Measurements from ENCODE around the gene CYGB.
A peak's percentile ranks its signal among the peaks of the same experiment; 100 is the strongest.
"Not testable (repeated sequence)": the region's sequence is repeated elsewhere in the genome, so short reads cannot be mapped to it uniquely, and the experiment has no call there.

The CYGB gene

DNA sequence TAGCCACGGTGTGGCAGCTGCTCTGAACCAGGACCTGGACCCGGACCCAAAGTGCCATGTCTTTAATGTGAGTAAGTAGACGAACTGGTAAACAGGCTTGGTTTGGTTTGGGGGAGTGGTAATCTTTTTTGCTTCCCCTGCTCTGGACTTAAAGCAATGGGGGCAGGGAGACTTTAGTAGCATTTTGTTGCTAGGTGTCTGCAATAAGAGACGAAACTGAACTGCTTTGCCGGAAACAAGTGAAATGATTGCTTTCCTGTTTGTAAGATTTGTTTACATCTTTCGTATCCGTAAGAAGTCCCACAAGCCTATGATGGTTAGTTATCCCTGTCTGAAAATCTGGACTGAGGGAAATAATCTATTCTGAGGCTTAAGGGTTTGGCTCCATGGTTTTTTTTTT is 23.8 kb upstream of the CYGB start:
- H3K27me3 Mint-ChIP-seq, result no peaks in the 10 kb centered on the region
- no peaks in the 10 kb centered on the region for H3K9me3 Mint-ChIP-seq
- peaks cover 92% of the 10 kb centered on the region for H3K36me3 Mint-ChIP-seq (ENCODE audit: low read depth)
- peak overlapping the region; percentile 88 for H3K27ac Mint-ChIP-seq
- no peak for DNase-seq
- peak overlapping the region; percentile 99 for H3K4me3 Mint-ChIP-seq
- peaks cover 75% of the 10 kb centered on the region for H3K4me1 Mint-ChIP-seq (ENCODE audit: low read depth)

DNA sequence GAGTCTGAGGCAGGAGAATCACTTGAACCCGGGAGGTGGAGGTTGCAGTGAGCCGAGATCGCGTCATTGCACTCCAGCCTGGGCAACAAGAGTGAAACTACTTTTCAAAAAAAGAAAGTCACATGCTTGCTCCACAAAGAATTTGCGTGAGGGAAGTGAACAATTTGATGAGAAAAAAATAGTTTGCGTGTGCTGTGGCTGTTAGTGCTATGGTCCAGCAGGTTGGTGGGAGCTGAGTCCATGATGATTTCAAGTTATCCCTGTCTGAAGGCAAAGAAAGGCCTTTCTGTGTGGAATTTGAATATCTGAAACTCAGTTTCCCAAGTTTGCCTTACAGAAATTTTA is 23.3 kb upstream of the CYGB start:
- Mint-ChIP-seq H3K4me1 (ENCODE audit: low read depth) (peaks cover 71% of the 10 kb centered on the region), H3K36me3 (ENCODE audit: low read depth) (peaks cover 87% of the 10 kb centered on the region), H3K4me3 (peak overlapping the region; percentile 99), H3K27ac (peak overlapping the region; percentile 88), H3K27me3 (no peaks in the 10 kb centered on the region), H3K9me3 (no peaks in the 10 kb centered on the region)
- DNase-seq, result no peak

DNA sequence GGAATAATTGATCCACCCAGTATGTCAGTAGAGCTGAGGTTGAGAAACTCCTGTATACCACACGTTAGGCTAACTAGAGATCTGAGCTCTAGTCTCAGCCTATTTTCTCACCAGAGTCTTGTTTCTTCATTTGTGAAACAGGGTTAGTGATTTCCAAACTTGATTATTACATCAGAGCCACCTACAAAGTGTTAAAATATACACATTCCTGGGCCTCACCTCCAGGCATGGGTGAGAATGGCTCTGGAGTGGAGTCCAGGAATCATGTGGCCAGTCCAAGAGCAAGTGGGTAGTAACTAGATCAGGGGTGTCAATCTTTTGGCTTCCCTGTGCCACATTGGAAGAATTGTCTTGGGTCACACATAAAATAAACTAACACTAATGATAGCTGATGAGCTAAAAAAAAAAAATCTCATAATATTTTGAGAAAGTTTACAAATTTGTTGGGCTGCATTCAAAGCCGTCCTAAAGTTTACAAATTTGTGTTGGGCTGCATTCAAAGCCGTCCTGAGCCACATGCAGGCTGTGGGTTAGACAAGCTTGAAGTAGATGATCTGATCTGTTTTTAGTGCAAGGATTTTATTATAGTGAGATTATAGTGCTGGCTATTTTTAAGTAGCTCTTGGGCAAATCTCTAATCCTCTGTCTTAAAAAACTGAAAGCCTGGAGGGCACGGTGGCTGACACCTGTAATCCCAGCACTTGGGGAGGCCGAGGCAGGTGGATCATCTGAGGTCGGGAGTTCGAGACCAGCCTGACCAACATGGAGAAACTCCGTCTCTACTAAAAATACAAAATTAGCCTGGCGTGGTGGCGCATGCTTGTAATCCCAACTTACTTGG is 22.7 kb upstream of the CYGB start:
- Mint-ChIP-seq H3K9me3 (no peaks in the 10 kb centered on the region), H3K36me3 (ENCODE audit: low read depth) (peaks cover 83% of the 10 kb centered on the region), H3K4me1 (ENCODE audit: low read depth) (peaks cover 69% of the 10 kb centered on the region), H3K27ac (peak overlapping the region; percentile 88), H3K27me3 (no peaks in the 10 kb centered on the region), H3K4me3 (peak overlapping the region; percentile 99)
- DNase-seq, result no peak

DNA sequence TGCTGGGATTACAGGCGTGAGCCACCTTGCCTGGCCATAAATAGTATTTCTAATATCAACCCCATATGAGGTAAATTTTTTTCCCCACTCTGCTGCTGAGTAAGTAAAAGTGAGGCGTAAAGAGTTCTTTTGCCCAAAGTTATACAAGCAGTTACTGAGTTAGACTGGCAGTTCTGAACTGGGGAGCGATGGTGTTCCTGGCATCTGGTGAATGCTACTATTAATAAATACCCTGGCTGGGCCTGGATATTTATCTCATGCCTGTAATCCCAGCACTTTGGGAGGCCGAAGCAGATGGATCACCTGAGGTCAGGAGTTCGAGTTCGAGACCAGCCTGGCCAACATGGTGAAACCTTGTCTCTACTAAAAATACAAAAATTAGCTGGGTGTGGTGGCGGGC is 22.0 kb upstream of the CYGB start:
- H3K27me3 Mint-ChIP-seq, DNase-seq, H3K9me3 Mint-ChIP-seq: not testable (repeated sequence)
- Mint-ChIP-seq H3K27ac (peak overlapping the region; percentile 100), H3K36me3 (ENCODE audit: low read depth) (peaks cover 75% of the 10 kb centered on the region), H3K4me1 (ENCODE audit: low read depth) (peaks cover 61% of the 10 kb centered on the region), H3K4me3 (peak overlapping the region; percentile 99)

DNA sequence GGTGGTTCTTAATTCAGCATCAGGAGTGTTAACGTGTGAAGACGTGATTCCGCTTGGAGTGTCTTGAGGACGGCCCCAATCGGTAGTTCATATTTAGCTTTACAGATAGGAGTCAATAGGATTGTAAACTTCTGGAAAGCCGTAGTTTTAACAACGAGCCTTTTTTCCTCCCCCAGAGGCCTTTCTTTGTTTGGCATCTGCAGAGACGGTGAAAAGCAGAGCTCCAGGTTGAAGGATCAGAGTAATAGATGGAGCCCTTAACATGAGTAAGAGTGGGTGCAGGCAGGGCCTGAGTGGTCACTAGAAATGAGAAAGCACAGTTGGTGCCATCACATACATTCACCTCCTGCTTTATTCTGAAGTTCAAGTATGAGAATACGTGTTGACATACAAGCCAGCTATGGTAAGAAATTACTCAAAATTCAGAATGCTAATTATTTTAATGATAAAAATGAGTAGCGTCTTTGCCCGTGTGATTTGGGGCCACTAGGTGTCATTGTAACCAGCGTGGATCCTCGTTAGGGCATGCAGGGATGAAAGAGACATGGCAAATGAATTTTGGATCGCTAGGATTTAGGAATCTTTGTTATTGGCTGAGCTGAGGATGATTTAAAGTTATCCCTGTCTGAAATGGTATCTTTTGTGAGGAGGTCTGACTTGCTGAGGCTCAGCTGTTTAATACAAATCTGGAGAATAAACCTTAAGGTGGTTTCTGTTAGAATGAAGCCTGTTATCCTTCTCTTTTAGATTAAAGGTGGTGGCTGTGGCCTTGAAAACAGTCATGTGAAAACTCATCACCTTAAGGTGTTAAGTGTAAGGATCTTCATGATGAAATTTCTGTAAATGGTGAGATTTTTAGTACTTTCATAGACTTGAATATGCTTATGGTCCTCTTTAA is 20.9 kb upstream of the CYGB start:
- Mint-ChIP-seq H3K4me1 (ENCODE audit: low read depth) (peaks cover 59% of the 10 kb centered on the region), H3K27ac (peak overlapping the region; percentile 100), H3K9me3 (no peaks in the 10 kb centered on the region), H3K27me3 (no peaks in the 10 kb centered on the region), H3K4me3 (peak overlapping the region; percentile 99), H3K36me3 (ENCODE audit: low read depth) (peaks cover 68% of the 10 kb centered on the region)
- no peak for DNase-seq

DNA sequence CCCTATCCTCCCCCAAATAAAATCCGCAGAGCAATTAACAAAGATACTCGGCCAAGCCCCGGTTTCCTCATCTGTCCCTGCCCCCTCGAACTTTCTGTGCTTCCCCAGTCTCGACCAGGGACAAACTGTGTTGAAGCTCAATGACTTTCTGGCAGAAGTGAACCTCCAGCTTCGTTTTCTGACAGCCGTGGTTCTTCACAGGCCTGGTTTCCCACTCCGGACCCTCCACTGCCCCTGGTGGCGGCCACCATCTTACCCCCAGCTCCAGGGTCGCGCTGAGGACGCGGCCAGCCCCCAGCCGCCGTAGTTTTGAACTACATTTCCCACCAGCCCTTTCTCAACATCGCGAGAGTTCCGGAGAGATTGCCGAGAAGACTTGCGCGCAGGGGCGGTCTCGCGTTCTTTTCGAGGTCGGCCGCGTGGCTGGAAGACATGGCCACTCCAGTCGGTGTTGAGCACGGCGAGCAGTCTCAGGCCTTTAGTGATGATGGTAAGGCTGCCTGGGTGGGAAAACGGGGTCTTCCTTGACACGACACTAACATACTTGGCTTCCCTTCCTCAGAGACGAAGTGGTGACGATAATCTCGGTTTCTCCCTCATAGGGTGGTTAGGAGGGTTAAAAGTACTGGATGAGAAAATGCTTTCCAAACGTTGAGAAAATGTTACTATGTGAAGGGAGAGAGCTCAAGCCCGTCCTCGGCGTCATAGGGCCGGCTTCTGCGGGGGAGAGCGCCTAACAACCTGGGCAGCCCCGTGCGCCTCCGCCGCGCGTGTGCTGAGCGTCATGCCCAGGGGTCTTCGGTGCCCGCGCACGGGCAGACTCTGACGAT is 20.1 kb upstream of the CYGB start:
- Mint-ChIP-seq H3K27ac (peak overlapping the region; percentile 100), H3K4me1 (ENCODE audit: low read depth) (peaks cover 50% of the 10 kb centered on the region), H3K9me3 (no peaks in the 10 kb centered on the region), H3K27me3 (no peaks in the 10 kb centered on the region), H3K36me3 (ENCODE audit: low read depth) (peaks cover 59% of the 10 kb centered on the region), H3K4me3 (peak overlapping the region; percentile 99)
- peak; percentile 93 for DNase-seq

DNA sequence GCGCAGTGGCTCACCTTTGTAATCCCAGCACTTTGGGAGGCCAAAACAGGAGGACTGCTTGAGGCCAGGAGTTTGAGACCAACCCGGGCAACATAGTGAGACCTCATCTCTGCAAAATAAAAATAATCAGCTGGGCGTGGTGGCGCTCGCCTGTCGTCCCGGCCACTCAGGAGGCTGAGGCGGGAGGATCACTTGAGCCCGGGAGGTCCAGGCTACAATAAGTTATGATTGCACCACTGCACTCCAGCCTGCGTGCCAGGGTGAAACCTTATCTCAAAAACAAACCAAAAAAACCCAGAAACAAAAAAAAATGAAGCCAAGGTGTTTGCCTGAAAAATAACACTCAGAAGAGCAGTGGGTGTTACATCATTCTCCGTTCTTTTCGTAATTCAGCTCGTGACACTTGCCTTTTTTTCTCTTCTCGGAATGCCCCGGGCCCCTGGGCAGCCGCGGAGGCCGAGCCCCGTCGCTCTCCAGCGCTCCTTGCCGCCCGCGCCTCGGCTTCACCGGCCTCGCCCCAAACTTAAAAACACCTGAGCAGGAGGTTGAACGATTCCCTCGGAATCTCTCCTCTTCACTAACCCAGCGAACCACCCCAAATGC is 19.4 kb upstream of the CYGB start:
- Mint-ChIP-seq H3K4me1 (ENCODE audit: low read depth) (peaks cover 46% of the 10 kb centered on the region), H3K27me3 (no peaks in the 10 kb centered on the region), H3K27ac (peak overlapping the region; percentile 100), H3K36me3 (ENCODE audit: low read depth) (peaks cover 53% of the 10 kb centered on the region), H3K9me3 (no peaks in the 10 kb centered on the region), H3K4me3 (peak overlapping the region; percentile 99)
- no peak for DNase-seq

DNA sequence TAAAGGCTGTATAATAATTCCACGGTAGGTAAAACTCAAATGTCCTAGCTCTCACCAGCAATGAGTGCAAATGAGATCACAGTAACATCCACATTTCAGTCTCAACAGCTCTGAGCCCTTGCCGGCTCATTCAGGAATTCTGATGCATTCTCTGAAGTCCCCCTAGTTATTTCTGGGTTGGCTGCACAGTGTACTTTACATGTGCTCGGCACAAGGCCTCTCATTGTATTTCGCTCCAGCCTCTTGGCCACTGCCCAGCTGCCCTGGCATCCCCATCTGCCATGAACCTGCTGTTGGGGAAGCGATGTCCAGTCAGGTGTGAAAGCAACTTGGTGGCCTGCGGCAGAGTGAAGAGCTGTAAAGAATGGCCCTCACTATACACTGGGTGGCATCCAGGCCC is 16.6 kb upstream of the CYGB start:
- Mint-ChIP-seq H3K4me3 (no peak overlapping the region), H3K4me1 (ENCODE audit: low read depth) (peaks cover 26% of the 10 kb centered on the region), H3K27me3 (no peaks in the 10 kb centered on the region), H3K36me3 (ENCODE audit: low read depth) (peaks cover 26% of the 10 kb centered on the region), H3K9me3 (no peaks in the 10 kb centered on the region), H3K27ac (no peak overlapping the region)
- DNase-seq, result no peak

DNA sequence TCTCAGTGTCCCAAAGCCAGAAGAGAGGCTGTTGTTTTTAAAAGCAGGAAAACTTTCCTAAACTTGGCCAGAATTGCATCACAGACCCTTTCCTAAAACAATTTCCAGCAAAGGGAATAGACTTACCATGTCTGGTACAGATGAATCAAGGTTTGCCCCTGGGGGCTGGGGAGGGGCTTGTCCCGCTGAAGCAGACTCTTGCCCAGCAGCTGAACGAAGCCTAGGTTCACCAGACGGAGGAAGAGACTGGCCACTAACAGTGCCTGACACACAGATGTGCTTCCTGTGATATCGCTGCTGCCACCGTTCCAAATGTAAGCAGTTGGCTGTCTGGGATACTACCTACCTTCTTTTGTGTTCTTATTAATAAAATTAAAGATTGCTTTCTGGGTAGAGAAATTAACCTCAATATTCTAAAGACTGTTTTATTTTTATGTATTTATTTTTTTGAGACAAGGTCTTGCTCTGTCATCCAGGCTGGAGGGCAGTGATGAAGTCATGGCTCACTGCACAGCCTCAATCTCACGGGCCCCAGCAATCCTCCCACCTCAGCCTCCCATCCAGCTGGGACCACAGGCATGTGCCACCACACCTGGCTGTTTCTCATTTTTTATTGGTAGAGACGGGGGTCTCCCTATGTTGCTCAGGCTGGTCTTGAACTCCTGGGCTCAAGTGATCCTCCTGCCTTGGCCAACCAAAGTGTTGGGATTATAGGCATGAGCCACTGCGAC is 15.8 kb upstream of the CYGB start:
- H3K27ac Mint-ChIP-seq, result no peak overlapping the region
- H3K9me3 Mint-ChIP-seq, result no peaks in the 10 kb centered on the region
- H3K36me3 Mint-ChIP-seq (ENCODE audit: low read depth), result peaks cover 18% of the 10 kb centered on the region
- H3K4me1 Mint-ChIP-seq (ENCODE audit: low read depth), result peaks cover 20% of the 10 kb centered on the region
- no peaks in the 10 kb centered on the region for H3K27me3 Mint-ChIP-seq
- no peak for DNase-seq
- no peak overlapping the region for H3K4me3 Mint-ChIP-seq

DNA sequence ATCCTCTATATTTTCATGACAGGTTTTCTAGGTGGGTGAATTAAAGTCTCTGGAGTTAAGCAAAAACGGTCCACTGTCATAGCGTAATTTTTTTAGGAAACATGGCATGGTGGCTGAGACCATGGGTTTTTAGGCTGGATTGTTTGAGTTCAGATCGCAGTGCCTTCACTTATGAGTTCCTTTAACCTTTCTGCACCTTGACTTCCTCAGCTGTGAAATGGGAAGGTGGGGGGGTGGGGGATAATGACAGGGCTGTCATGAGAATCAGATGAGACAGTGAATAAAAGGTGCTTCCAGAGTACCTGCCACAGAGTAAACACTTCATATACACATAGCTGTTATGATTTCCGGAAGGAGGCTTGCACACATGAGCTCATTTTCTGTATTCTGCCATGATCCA is 14.2 kb upstream of the CYGB start:
- Mint-ChIP-seq H3K27ac (no peak overlapping the region), H3K27me3 (no peaks in the 10 kb centered on the region), H3K9me3 (no peaks in the 10 kb centered on the region), H3K4me3 (no peak overlapping the region), H3K4me1 (ENCODE audit: low read depth) (peaks cover 12% of the 10 kb centered on the region), H3K36me3 (ENCODE audit: low read depth) (peaks cover 2% of the 10 kb centered on the region)
- DNase-seq, result no peak

DNA sequence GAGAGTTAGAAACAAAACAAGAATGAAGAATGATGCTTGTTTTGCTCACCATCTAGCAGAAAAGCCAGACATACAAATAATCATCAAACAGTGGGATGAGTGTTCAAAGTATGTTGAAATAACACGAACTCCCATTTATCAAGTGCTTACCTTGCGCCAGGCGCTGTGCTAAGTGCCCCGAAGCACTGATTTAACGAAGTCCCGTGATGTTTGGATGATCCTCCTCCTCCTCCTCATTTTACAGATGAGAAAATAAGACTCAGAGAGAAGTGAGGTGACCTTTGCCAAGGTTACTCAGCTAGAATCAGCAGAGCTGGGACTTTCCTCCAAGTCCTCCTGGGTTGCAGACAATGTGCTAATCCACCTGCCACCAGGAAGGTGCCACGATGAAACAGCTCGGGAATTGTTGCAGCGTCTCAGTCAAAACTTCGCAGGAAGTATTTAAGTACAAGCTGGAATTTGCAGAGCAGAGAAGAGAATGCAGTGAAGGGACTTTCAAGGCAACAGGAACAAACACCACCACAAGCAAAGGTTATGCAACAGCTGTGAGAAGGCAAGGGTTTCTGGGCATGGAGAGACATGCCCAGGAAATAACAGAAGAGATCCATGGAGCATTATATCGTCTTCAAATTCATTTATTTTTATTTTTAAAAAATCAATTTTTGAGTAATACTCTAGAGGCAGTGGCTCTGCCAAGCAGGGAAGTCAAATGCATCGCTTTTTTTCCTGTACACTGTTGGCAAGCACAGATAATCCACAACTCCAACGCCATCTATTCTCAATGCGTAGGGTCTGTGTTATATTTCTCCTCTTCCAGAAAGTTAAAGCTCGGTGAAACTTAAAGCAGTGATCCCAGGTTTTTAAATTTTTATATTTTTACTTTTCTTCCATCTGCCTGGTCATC is 13.5 kb upstream of the CYGB start:
- Mint-ChIP-seq H3K27me3 (no peaks in the 10 kb centered on the region), H3K4me1 (ENCODE audit: low read depth) (peaks cover 8% of the 10 kb centered on the region), H3K27ac (no peak overlapping the region), H3K4me3 (no peak overlapping the region), H3K36me3 (ENCODE audit: low read depth) (peaks cover 2% of the 10 kb centered on the region), H3K9me3 (no peaks in the 10 kb centered on the region)
- DNase-seq, result no peak

DNA sequence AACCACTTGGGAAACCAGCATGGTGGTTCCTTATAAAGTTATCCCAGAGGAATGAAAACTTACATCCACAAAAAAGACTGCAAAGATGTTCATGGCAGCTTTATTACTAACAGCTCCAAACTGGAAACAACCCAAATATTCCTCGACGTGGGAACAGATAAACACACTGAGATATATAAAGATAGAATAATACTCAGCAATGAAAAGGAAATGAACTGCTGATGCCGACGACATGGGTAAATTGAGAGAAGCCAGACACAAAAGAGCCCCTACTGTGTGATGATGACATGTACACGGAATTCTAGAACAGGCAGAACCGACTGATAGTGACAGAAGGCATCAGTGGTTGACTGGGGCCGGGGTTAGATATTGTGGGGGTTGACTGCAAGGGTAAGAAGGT is 12.0 kb upstream of the CYGB start:
- H3K36me3 Mint-ChIP-seq (ENCODE audit: low read depth), result no peaks in the 10 kb centered on the region
- no peaks in the 10 kb centered on the region for H3K9me3 Mint-ChIP-seq
- H3K4me1 Mint-ChIP-seq (ENCODE audit: low read depth), result peaks cover 5% of the 10 kb centered on the region
- no peak overlapping the region for H3K4me3 Mint-ChIP-seq
- peaks cover 2% of the 10 kb centered on the region for H3K27me3 Mint-ChIP-seq
- no peak for DNase-seq
- H3K27ac Mint-ChIP-seq, result no peak overlapping the region

DNA sequence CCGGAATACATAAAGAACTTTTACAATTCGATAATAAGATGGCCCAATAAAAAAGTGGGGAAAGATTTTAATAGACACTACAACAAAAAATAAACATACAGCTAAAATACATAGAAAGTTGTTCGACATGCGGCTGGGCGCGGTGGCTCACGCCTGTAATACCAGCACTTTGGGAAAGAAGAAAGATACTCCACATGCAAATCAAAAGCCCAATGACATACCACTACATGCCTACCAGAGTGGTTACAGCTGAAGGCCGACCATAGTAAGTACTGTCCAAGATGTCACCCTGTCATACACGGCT is 11.7 kb upstream of the CYGB start:
- no peak overlapping the region for H3K27ac Mint-ChIP-seq
- DNase-seq, result no peak
- peaks cover 5% of the 10 kb centered on the region for H3K27me3 Mint-ChIP-seq
- no peak overlapping the region for H3K4me3 Mint-ChIP-seq
- H3K9me3 Mint-ChIP-seq, result no peaks in the 10 kb centered on the region
- H3K4me1 Mint-ChIP-seq (ENCODE audit: low read depth), result peaks cover 5% of the 10 kb centered on the region
- no peaks in the 10 kb centered on the region for H3K36me3 Mint-ChIP-seq (ENCODE audit: low read depth)

Data from activated T-cell treated with anti-CD3 and anti-CD28 coated beads, Interleukin-2, amount 50 U/mL, for 24 hours (primary cell).